Ishikawa (cell line): ENCODE results near the gene ARHGAP42.

ENCODE experiments used
- CEBPB ChIP-seq: IDR thresholded peaks from 2 replicates; pipeline ENCODE4 v1.6.1; 2012
- EP300 ChIP-seq: IDR thresholded peaks from 2 replicates; pipeline ENCODE4 v1.6.1; 2012; ENCODE audit warnings: borderline replicate concordance
- RAD21 ChIP-seq: IDR thresholded peaks from 2 replicates; pipeline ENCODE4 v1.6.1; 2012; ENCODE audit warnings: low read depth
- REST ChIP-seq: IDR thresholded peaks from 2 replicates; pipeline ENCODE4 v1.6.1; 2012; ENCODE audit warnings: low read depth, mild to moderate bottlenecking
- TCF12 ChIP-seq: IDR thresholded peaks from 2 replicates; pipeline ENCODE4 v1.6.1; 2012; ENCODE audit warnings: low read depth
- TEAD4 ChIP-seq: IDR thresholded peaks from 2 replicates; pipeline ENCODE4 v1.6.1; 2012
- ZBTB7A ChIP-seq: IDR thresholded peaks from 2 replicates; pipeline ENCODE4 v1.6.1; 2012; ENCODE audit warnings: low read depth
- TF ChIP-seq, protein P1 (sequence below): IDR thresholded peaks from 2 replicates; pipeline ENCODE4 v1.6.1; 2012

DNA sequence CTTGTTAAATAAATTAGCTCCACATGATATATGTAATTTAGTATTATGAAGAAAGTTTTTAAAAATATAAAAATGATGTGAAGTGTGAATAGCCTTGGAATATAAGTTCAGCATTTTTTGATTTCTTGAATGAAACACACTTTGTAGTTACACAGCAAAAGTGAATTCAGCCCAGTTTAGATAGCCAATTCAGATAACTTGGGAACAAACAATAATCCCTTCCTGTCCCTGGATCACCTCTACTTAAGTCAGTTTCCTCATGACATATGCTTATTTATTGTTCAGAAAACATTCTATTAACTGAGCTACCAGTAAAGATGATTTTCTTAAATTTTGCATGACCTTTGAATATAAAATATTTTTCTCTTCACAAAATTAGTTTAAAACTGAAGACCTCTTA lies 335.2 kb downstream of the ARHGAP42 start:
- TF ChIP-seq, protein P1, sequence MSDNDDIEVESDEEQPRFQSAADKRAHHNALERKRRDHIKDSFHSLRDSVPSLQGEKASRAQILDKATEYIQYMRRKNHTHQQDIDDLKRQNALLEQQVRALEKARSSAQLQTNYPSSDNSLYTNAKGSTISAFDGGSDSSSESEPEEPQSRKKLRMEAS = no peak
- TF ChIP-seq EP300 (no peak), TCF12 (no peak), REST (no peak), RAD21 (no peak), ZBTB7A (no peak), TEAD4 (no peak), CEBPB (no peak)
